SU-DHL-6 (cell line): ENCODE measurements around the gene ARAP3.

Experiments
- EZH2phosphoT487 ChIP-seq: fragments of 200-600 bp; sonication (generic), shearing (Covaris generic); conservative IDR thresholded peaks from 2 replicates; pipeline ENCODE4 v1.6.1; 2018; ENCODE audit warnings: mild to moderate bottlenecking, antibody characterized with exemption, low read length, moderate library complexity, mixed read lengths
- TF ChIP-seq, protein P1 (sequence below): fragments of 200-600 bp; sonication (generic); IDR thresholded peaks from one replicate; pipeline ENCODE4 v1.5.1; 2017; ENCODE audit warnings: antibody characterized with exemption, mild to moderate bottlenecking, low read length, moderate library complexity; ENCODE audit not compliant: insufficient read depth, poor library complexity, severe bottlenecking

DNA sequence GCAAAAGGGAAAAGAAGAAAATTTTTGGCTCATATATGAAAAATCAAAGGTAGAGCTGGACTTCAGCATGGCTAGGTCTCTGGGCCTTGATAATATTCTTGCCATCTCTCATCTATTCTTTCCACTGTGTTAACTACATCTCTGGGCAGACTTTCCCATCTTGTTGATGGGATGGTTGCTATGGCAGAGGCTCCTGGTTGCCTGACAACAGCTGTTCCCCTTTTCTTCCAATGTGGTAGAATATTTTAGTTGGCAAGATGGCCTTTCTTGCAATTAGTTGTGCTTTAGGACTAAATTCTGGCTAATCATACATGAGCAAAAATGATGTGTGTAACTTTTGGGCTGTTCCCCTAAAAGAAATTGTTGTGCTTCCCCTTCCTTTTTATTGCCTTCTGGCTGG is 40.2 kb upstream of the ARAP3 start:
- TF ChIP-seq, protein P1, sequence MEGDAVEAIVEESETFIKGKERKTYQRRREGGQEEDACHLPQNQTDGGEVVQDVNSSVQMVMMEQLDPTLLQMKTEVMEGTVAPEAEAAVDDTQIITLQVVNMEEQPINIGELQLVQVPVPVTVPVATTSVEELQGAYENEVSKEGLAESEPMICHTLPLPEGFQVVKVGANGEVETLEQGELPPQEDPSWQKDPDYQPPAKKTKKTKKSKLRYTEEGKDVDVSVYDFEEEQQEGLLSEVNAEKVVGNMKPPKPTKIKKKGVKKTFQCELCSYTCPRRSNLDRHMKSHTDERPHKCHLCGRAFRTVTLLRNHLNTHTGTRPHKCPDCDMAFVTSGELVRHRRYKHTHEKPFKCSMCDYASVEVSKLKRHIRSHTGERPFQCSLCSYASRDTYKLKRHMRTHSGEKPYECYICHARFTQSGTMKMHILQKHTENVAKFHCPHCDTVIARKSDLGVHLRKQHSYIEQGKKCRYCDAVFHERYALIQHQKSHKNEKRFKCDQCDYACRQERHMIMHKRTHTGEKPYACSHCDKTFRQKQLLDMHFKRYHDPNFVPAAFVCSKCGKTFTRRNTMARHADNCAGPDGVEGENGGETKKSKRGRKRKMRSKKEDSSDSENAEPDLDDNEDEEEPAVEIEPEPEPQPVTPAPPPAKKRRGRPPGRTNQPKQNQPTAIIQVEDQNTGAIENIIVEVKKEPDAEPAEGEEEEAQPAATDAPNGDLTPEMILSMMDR: no peak
- no peak for TF ChIP-seq EZH2phosphoT487
